Tibial nerve (tissue), 4 donors: ENCODE results near the gene MUC20. TPM values are rescaled to one million over a fixed set of nuclear protein-coding genes. Genes with fewer than 3 reads are reported as not detected.

Experiments used
- DNase-seq, 2 donors: peaks; one replicate each; pipeline ENCODE4 v3.0.0-alpha.2; 2019; ENCODE audit warnings: low spot score in 2 of 2
- H3K27ac ChIP-seq, 4 donors: fragments of 200-600 bp; sonication (generic) in 3 of 4; one replicate each; pipeline ENCODE4 v1.5.1; 2017 to 2019; ENCODE audit warnings: mild to moderate bottlenecking in 1 of 4
- H3K27me3 ChIP-seq, 2 donors: fragments of 200-600 bp; sonication (generic) in 1 of 2; one replicate each; pipeline versions ENCODE4 v1.5.1 to v1.6.0; 2017 to 2019
- H3K36me3 ChIP-seq, 3 donors: fragments of 200-600 bp; sonication (generic); one replicate each; pipeline ENCODE4 v1.5.1; 2018 to 2019
- H3K4me1 ChIP-seq, 4 donors: fragments of 200-600 bp; sonication (generic) in 3 of 4; one replicate each; pipeline ENCODE4 v1.5.1; 2017 to 2019
- H3K4me3 ChIP-seq, 4 donors: fragments of 200-600 bp; sonication (generic) in 3 of 4; one replicate each; pipeline ENCODE4 v1.5.1; 2017 to 2019; ENCODE audit warnings: mild to moderate bottlenecking in 1 of 4, moderate library complexity in 1 of 4
- H3K9me3 ChIP-seq, 4 donors: fragments of 200-600 bp; sonication (generic) in 3 of 4; one replicate each; pipeline ENCODE4 v1.5.1; 2017 to 2019
- CTCF ChIP-seq, 5 experiments: fragments of 200-600 bp in 3 of 5; fragments of 450-650 bp in 2 of 5; sonication (generic) in 3 of 5; IDR thresholded peaks; one replicate each; pipeline ENCODE4 v1.5.1; 2016 to 2019; ENCODE audit warnings: antibody characterized with exemption in 5 of 5, mild to moderate bottlenecking in 3 of 5, moderate library complexity in 2 of 5
- EP300 ChIP-seq, 2 donors: sonication (generic); formaldehyde crosslinking; IDR thresholded peaks; one replicate each; pipeline ENCODE4 v1.6.1; 2017; ENCODE audit warnings: antibody characterized with exemption in 2 of 2, mild to moderate bottlenecking in 1 of 2
- POLR2A ChIP-seq, 2 donors: fragments of 450-650 bp; IDR thresholded peaks; one replicate each; pipeline ENCODE4 v1.6.1; 2017; ENCODE audit warnings: antibody characterized with exemption in 2 of 2, mild to moderate bottlenecking in 2 of 2, moderate library complexity in 2 of 2
- WGBS, 2 donors: methylation state at CpG; one replicate each; pipeline ENCODE4 v1.1.5; 2018; 5-methylcytosine and 5-hydroxymethylcytosine counted together
- total RNA-seq, 4 donors: library from RNA; depleted of rRNA; stranded (reverse); fragments of >200 nt; gene quantifications; one replicate each; pipeline ENCODE4 v1.1.0, GENCODE V29; 2016

MUC20 gene
- total RNA-seq, 4 donors from 2014 or later: 11.0 to 67.5 (median 22.9) TPM

- no peak overlapping the region for H3K4me3 ChIP-seq
- 58 to 61% methylated on average over 11 of the region's 11 CpGs for WGBS, 2 donors
- H3K4me1 ChIP-seq: peaks cover 0 to 22% (median 3%) of the 10 kb centered on the region in 4 donors
- peak overlapping the region in 2 of 4 donors; percentile 2 to 76 for H3K27ac ChIP-seq
- H3K27me3 ChIP-seq: no peaks in the 10 kb centered on the region
- peak in 1 of 2 donors; percentile 61 for DNase-seq
- TF ChIP-seq POLR2A (IDR thresholded peaks at IDR 0.05) (no peak), EP300 (IDR thresholded peaks at IDR 0.05) (no peak), CTCF (IDR thresholded peaks at IDR 0.05) (no peak)
- no peaks in the 10 kb centered on the region for H3K9me3 ChIP-seq
- peaks cover 0 to 97% (median 4%) of the 10 kb centered on the region in 3 donors for H3K36me3 ChIP-seq
These were observed 23.0 kb upstream of the MUC20 start for GRCh38 chr3:195697582-195698324.

- Histone ChIP-seq H3K4me1 (peaks cover 0 to 22% (median 3%) of the 10 kb centered on the region in 4 donors), H3K36me3 (peaks cover 0 to 94% (median 4%) of the 10 kb centered on the region in 3 donors), H3K9me3 (no peaks in the 10 kb centered on the region), H3K4me3 (no peak overlapping the region), H3K27me3 (no peaks in the 10 kb centered on the region), H3K27ac (peak overlapping the region in 1 of 4 donors; percentile 76)
- TF ChIP-seq EP300 (IDR thresholded peaks at IDR 0.05): no peak
- no peak for TF ChIP-seq POLR2A (IDR thresholded peaks at IDR 0.05)
- no peak for TF ChIP-seq CTCF (IDR thresholded peaks at IDR 0.05)
- WGBS, 2 donors: 79 to 85% methylated on average over 4 of the region's 4 CpGs
- no peak for DNase-seq
These were observed 22.5 kb upstream of the MUC20 start for GRCh38 chr3:195698325-195698646.

GRCh38 chr3:195698647-195699387 is 22.0 kb upstream of the MUC20 start:
- TF ChIP-seq POLR2A (IDR thresholded peaks at IDR 0.05): no peak

GRCh38 chr3:195699388-195699771 is 21.4 kb upstream of the MUC20 start:
- Histone ChIP-seq H3K4me3 (no peak overlapping the region), H3K4me1 (peaks cover 0 to 22% (median 0%) of the 10 kb centered on the region in 4 donors), H3K27me3 (no peaks in the 10 kb centered on the region), H3K27ac (no peak overlapping the region), H3K36me3 (peaks cover 0 to 83% (median 4%) of the 10 kb centered on the region in 3 donors), H3K9me3 (no peaks in the 10 kb centered on the region)
- no peak for TF ChIP-seq POLR2A (IDR thresholded peaks at IDR 0.05)
- 79 to 94% methylated on average over 2 of the region's 2 CpGs for WGBS, 2 donors
- no peak for DNase-seq

More at GRCh38 chr3:195698647-195699387, 22.0 kb upstream of the MUC20 start:
- Histone ChIP-seq H3K36me3 (peaks cover 0 to 89% (median 4%) of the 10 kb centered on the region in 3 donors), H3K27ac (peak overlapping the region in 2 of 4 donors; percentile 1 to 76), H3K9me3 (no peaks in the 10 kb centered on the region), H3K27me3 (no peaks in the 10 kb centered on the region), H3K4me1 (peaks cover 0 to 22% (median under 1%) of the 10 kb centered on the region in 4 donors), H3K4me3 (no peak overlapping the region)
- WGBS, 2 donors: 51 to 53% methylated on average over 5 of the region's 5 CpGs
- no peak for DNase-seq

GRCh38 chr3:195699860-195700259 is 20.9 kb upstream of the MUC20 start:
- peaks cover 0 to 22% (median 0%) of the 10 kb centered on the region in 4 donors for H3K4me1 ChIP-seq
- H3K4me3 ChIP-seq: no peak overlapping the region
- H3K9me3 ChIP-seq: no peaks in the 10 kb centered on the region
- H3K27me3 ChIP-seq: no peaks in the 10 kb centered on the region
- H3K36me3 ChIP-seq: peaks cover 0 to 78% (median 4%) of the 10 kb centered on the region in 3 donors
- TF ChIP-seq CTCF (IDR thresholded peaks at IDR 0.05) (no peak), EP300 (IDR thresholded peaks at IDR 0.05) (no peak), POLR2A (IDR thresholded peaks at IDR 0.05) (no peak)
- H3K27ac ChIP-seq: no peak overlapping the region
- WGBS, 2 donors: 64 to 81% methylated on average over 6 of the region's 6 CpGs
- DNase-seq: no peak

- no peak for TF ChIP-seq EP300 (IDR thresholded peaks at IDR 0.05)
- no peak for TF ChIP-seq CTCF (IDR thresholded peaks at IDR 0.05)
- no peak for TF ChIP-seq POLR2A (IDR thresholded peaks at IDR 0.05)
- DNase-seq: no peak
- Histone ChIP-seq H3K9me3 (no peaks in the 10 kb centered on the region), H3K27me3 (no peaks in the 10 kb centered on the region), H3K4me3 (no peak overlapping the region), H3K27ac (no peak overlapping the region), H3K4me1 (peaks cover 0 to 22% (median 0%) of the 10 kb centered on the region in 4 donors), H3K36me3 (peaks cover 0 to 77% (median under 1%) of the 10 kb centered on the region in 3 donors)
- 69 to 91% methylated on average over 5 of the region's 5 CpGs for WGBS, 2 donors
These were observed 20.5 kb upstream of the MUC20 start for GRCh38 chr3:195700319-195700718.
